Uterus (tissue), 4 donors: Measurements from ENCODE around the gene SLC2A11. TPM values are rescaled to one million over a fixed set of nuclear protein-coding genes. Genes with fewer than 3 reads are reported as not detected.

ENCODE experiments used
- DNase-seq, 2 donors: peaks; one replicate each; pipeline ENCODE4 v3.0.0-alpha.2; 2019 to 2020
- H3K27ac ChIP-seq, 2 donors: fragments of 200-600 bp; sonication (generic); 1 replicate in 1 of 2; 2 replicates in 1 of 2; pipeline ENCODE4 v1.5.1; 2016 to 2018
- H3K27me3 ChIP-seq, 2 donors: fragments of 200-600 bp; sonication (generic); one replicate each; pipeline ENCODE4 v1.5.1; 2018 to 2019; ENCODE audit warnings: control low read depth in 1 of 2
- H3K36me3 ChIP-seq, 2 donors: fragments of 200-600 bp; sonication (generic); one replicate each; pipeline ENCODE4 v1.5.1; 2019; ENCODE audit warnings: control low read depth in 1 of 2
- H3K4me1 ChIP-seq, 2 donors: fragments of 200-600 bp; sonication (generic); one replicate each; pipeline ENCODE4 v1.5.1; 2018 to 2019; ENCODE audit warnings: control low read depth in 1 of 2
- H3K4me3 ChIP-seq, 2 donors: fragments of 200-600 bp; sonication (generic); 1 replicate in 1 of 2; 2 replicates in 1 of 2; pipeline ENCODE4 v1.5.1; 2018 to 2019; ENCODE audit warnings: mild to moderate bottlenecking in 1 of 2
- H3K9me3 ChIP-seq, 2 donors: fragments of 200-600 bp; sonication (generic); one replicate each; pipeline ENCODE4 v1.5.1; 2019; ENCODE audit warnings: control low read depth in 1 of 2
- POLR2A ChIP-seq, 2 donors: fragments of 450-650 bp; IDR thresholded peaks; one replicate each; pipeline ENCODE4 v1.6.1; 2016; ENCODE audit warnings: antibody characterized with exemption in 2 of 2, mild to moderate bottlenecking in 1 of 2, moderate library complexity in 1 of 2
- intact Hi-C: fragments of 100-400 bp; cut with DNase I; formaldehyde crosslinking; loops from one replicate; pipeline ENCODE4 v1.15.1; 2023; ENCODE audit warnings: low total_unique reads
- total RNA-seq, 4 donors: library from RNA; depleted of rRNA in 3 of 4; stranded (reverse); fragments of >200 nt in 3 of 4; gene quantifications; one replicate each; pipeline versions ENCODE4 v1.1.0 to v1.2.4, GENCODE V29; 2014 to 2023
- TF ChIP-seq, protein P1 (sequence below), 4 experiments: fragments of 200-600 bp in 2 of 4; fragments of 450-650 bp in 2 of 4; sonication (generic) in 2 of 4; IDR thresholded peaks; one replicate each; pipeline ENCODE4 v1.5.1; 2016 to 2019; ENCODE audit warnings: antibody characterized with exemption in 4 of 4, mild to moderate bottlenecking in 2 of 4, moderate library complexity in 1 of 4
- donor health status: DM: yes; HTN: yes; CAD: no.

Gene SLC2A11
- total RNA-seq, 4 donors from 2014 or later, result under 0.01 to 63.3 (median 15.0) TPM

DNA sequence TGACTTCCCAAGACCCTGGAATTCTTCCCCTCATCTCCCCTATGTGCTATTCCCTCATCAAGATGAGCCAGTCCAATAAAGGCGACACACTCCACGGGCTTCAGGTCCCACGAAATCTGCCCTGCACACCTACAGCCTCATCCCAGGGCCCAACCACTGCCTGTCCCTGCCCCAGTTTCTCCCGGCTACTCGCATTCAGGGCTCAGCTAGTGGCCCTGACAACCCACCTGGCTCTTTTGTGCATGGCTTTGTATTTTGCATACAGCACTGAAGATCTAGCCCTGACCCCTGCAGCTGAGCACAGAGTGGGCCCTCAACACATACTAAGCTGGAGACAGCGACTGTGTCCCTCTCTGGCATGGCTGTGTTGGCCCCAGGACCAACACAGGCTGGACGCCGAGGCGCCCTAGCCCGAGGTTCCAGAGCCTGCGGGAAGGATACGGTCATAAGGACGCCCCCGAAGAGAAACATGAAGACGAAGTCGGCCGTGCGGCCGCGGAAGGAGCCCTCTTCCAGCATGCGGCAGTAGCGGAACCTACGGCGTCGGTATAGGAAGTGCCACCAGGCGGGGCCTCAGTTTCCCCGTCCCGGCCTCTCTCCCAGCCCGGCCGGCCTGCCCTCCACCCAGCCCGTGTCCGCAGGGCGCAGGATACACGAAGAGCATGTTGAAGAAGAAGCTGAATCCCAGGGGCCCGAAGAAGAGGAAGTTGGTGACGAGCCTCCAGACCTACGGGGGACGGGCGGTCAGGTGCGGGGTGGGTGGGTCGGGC lies 19.6 kb upstream of the SLC2A11 start:
- H3K4me1 ChIP-seq, result peaks cover 0 to 15% of the 10 kb centered on the region in 2 donors
- H3K27ac ChIP-seq, result no peak overlapping the region
- H3K4me3 ChIP-seq, result peak overlapping the region; percentile 15 to 33
- TF ChIP-seq, protein P1, sequence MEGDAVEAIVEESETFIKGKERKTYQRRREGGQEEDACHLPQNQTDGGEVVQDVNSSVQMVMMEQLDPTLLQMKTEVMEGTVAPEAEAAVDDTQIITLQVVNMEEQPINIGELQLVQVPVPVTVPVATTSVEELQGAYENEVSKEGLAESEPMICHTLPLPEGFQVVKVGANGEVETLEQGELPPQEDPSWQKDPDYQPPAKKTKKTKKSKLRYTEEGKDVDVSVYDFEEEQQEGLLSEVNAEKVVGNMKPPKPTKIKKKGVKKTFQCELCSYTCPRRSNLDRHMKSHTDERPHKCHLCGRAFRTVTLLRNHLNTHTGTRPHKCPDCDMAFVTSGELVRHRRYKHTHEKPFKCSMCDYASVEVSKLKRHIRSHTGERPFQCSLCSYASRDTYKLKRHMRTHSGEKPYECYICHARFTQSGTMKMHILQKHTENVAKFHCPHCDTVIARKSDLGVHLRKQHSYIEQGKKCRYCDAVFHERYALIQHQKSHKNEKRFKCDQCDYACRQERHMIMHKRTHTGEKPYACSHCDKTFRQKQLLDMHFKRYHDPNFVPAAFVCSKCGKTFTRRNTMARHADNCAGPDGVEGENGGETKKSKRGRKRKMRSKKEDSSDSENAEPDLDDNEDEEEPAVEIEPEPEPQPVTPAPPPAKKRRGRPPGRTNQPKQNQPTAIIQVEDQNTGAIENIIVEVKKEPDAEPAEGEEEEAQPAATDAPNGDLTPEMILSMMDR (IDR thresholded peaks at IDR 0.05), result no peak
- no peak for TF ChIP-seq POLR2A (IDR thresholded peaks at IDR 0.05)
- DNase-seq, result no peak
- intact Hi-C loops, result no loop called here
- H3K36me3 ChIP-seq, result no peaks in the 10 kb centered on the region
- H3K9me3 ChIP-seq, result no peaks in the 10 kb centered on the region
- H3K27me3 ChIP-seq, result no peaks in the 10 kb centered on the region

GRCh38 chr22:23838681-23839468 lies 18.8 kb upstream of the SLC2A11 start, which contains the start of gene DERL3:
DERL3 (minus strand) TSS chr22:23839006; CDS start chr22:23838987, 19 bp downstream.
- peak within 1 kb of the TSS; percentile 15 to 33 for H3K4me3 ChIP-seq
- intact Hi-C loops, result no loop called here
- no peak for TF ChIP-seq POLR2A (IDR thresholded peaks at IDR 0.05)
- TF ChIP-seq, protein P1 (IDR thresholded peaks at IDR 0.05), result no peak
- peaks cover 0 to 15% of the 10 kb centered on the region in 2 donors for H3K4me1 ChIP-seq
- no peaks in the 10 kb centered on the region for H3K36me3 ChIP-seq
- H3K9me3 ChIP-seq, result no peaks in the 10 kb centered on the region
- H3K27ac ChIP-seq, result no peak within 1 kb of the TSS
- DNase-seq, result peak; percentile 89 to 92
- H3K27me3 ChIP-seq, result no peaks in the 10 kb centered on the region

DNA sequence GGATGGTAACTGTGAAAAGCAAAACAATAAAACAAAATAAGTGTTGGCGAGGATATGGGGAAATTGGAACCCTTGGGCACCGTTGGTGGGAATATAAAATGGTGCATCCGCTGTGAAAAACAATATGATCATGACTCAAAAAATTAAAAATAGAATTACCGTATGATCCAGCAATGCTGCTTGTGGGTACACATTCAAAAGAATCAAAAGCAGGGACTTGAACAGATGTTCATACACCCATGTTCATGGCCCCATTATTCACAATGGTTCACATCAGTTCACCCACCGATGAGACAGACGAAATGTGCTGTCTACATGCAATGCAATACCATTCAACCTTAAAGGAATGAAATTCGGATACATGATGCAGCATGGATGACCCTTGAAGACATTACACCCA lies 17.6 kb upstream of the SLC2A11 start:
- TF ChIP-seq, protein P1 (IDR thresholded peaks at IDR 0.05), result no peak
- TF ChIP-seq POLR2A (IDR thresholded peaks at IDR 0.05), result no peak
- H3K27ac ChIP-seq, result no peak overlapping the region
- intact Hi-C loops, result loop anchor here (10.0 kb wide), 1 partner anchor 295 kb away; no protein-coding TSS in a partner anchor
- DNase-seq, result no peak
- H3K36me3 ChIP-seq, result no peaks in the 10 kb centered on the region
- H3K27me3 ChIP-seq, result no peaks in the 10 kb centered on the region
- peaks cover 0 to 15% of the 10 kb centered on the region in 2 donors for H3K4me1 ChIP-seq
- no peaks in the 10 kb centered on the region for H3K9me3 ChIP-seq
- no peak overlapping the region for H3K4me3 ChIP-seq

DNA sequence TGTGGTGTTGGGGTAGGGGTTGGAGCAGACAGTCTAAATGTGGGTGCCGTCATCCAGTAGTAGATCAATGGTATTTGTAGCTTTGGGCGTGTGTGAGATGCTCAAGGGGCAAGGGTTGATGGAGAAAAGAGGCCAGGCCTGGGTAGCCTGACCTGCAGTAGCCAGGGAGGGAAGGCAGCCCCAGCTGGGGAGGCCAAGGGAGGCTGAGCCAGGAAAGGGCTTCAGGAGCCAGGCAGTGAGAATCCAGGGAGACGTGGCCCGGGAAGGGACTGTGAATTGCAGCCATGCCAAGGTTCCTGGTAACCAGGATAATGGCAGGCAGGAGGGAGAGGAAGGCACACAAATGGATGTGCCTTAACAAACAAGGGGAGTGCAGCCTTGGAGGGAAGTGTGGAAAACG lies 16.4 kb upstream of the SLC2A11 start:
- Histone ChIP-seq H3K27me3 (no peaks in the 10 kb centered on the region), H3K4me1 (peaks cover 0 to 15% of the 10 kb centered on the region in 2 donors)

More for the DNA sequence above, 16.4 kb upstream of the SLC2A11 start:
- intact Hi-C loops, result loop anchor here (10.0 kb wide), 1 partner anchor 296 kb away; no protein-coding TSS in a partner anchor
- no peak for DNase-seq
- Histone ChIP-seq H3K36me3 (no peaks in the 10 kb centered on the region), H3K27ac (no peak overlapping the region), H3K9me3 (no peaks in the 10 kb centered on the region), H3K4me3 (no peak overlapping the region)
- TF ChIP-seq POLR2A (IDR thresholded peaks at IDR 0.05), result no peak
- TF ChIP-seq, protein P1 (IDR thresholded peaks at IDR 0.05), result no peak
